ENCODE results near the gene ATP6V1A.

GRCh38 chr3:113776564-113776963 is 29.7 kb downstream of the ATP6V1A start:
- no peak for TF ChIP-seq CTCF (IDR thresholded peaks at IDR 0.05; ENCODE audit: insufficient read depth, low read length)
- TF ChIP-seq REST (IDR thresholded peaks at IDR 0.05; ENCODE audit: insufficient replicate concordance, low read depth), result no peak
- no peak for TF ChIP-seq GABPA (IDR thresholded peaks at IDR 0.05; ENCODE audit: low read depth)
- TF ChIP-seq POLR2AphosphoS5 (IDR thresholded peaks at IDR 0.05; ENCODE audit: low read depth), result no peak
- TF ChIP-seq SPI1 (IDR thresholded peaks at IDR 0.05; ENCODE audit: borderline replicate concordance, low read depth), result no peak

Data from HL-60 (cell line).